H1 (cell line): ENCODE data around the gene FJX1. TPM values are rescaled to one million over a fixed set of nuclear protein-coding genes. Genes with fewer than 3 reads are reported as not detected.

Source experiments
- CTCF ChIA-PET: fragments of 300-600 bp; sonication (Branson Sonifier 250); formaldehyde crosslinking; loops from one replicate; lab custom pipeline; 2021; ENCODE audit not compliant: partially characterized antibody; lab: Charles Lee
- POLR2A ChIA-PET: fragments of 300-600 bp; sonication (Branson Sonifier 250); formaldehyde crosslinking; loops from one replicate; lab custom pipeline; 2021; ENCODE audit warnings: inconsistent platforms; ENCODE audit not compliant: partially characterized antibody; lab: Charles Lee
- DNase-seq, 2 experiments: peaks; one replicate each; pipeline versions ENCODE4 v3.0.0 to v3.0.0-alpha.2; 2010 to 2022; ENCODE audit warnings: low spot score in 2 of 2, low read depth in 1 of 2, mixed read lengths in 1 of 2
- FAIRE-seq: peaks from 2 replicates; lab custom pipeline; 2011; peaks lifted over from hg19 to GRCh38; lab: Jason Lieb, UNC
- H2AFZ ChIP-seq: 2 replicates; pipeline ENCODE4 v1.8.1; 2012; ENCODE audit warnings: low read length, inconsistent platforms
- H2AK5ac ChIP-seq: 2 replicates; pipeline ENCODE4 v1.6.1; 2013; ENCODE audit warnings: low read depth, low read length
- H2BK120ac ChIP-seq: replicated peaks from 2 replicates; pipeline ENCODE3; 2013; ENCODE audit warnings: low read depth, low read length, inconsistent platforms
- H2BK12ac ChIP-seq: 2 replicates; pipeline ENCODE4 v1.6.1; 2013; ENCODE audit warnings: low read depth, low read length
- H2BK15ac ChIP-seq: 2 replicates; pipeline ENCODE4 v1.6.1; 2013; ENCODE audit warnings: low read length
- H2BK20ac ChIP-seq: 2 replicates; pipeline ENCODE4 v1.6.1; 2013; ENCODE audit warnings: low read length
- H2BK5ac ChIP-seq: 2 replicates; pipeline ENCODE4 v1.6.1; 2013; ENCODE audit warnings: low read depth, low read length
- H3K14ac ChIP-seq: 2 replicates; pipeline ENCODE4 v1.6.1; 2013; ENCODE audit warnings: inconsistent platforms; ENCODE audit not compliant: insufficient read length
- H3K18ac ChIP-seq: 2 replicates; pipeline ENCODE4 v1.6.1; 2013; ENCODE audit warnings: low read length; ENCODE audit errors: extremely low read depth
- H3K23ac ChIP-seq: 2 replicates; pipeline ENCODE4 v1.6.1; 2013; ENCODE audit warnings: inconsistent platforms; ENCODE audit not compliant: insufficient read length
- H3K23me2 ChIP-seq: 2 replicates; pipeline ENCODE4 v1.6.1; 2013; ENCODE audit warnings: low read depth, low read length
- H3K27ac ChIP-seq: 2 replicates; pipeline ENCODE4 v1.6.1; 2011; ENCODE audit warnings: low read depth, low read length, inconsistent platforms
- H3K27me3 ChIP-seq, 4 experiments: replicated peaks in 1 of 4; 1 replicate in 1 of 4; 2 replicates in 3 of 4; pipeline versions ENCODE4 v1.6.1 to v1.8.1; 2011 to 2013; ENCODE audit warnings: low read length in 3 of 4, mild to moderate bottlenecking in 3 of 4, inconsistent platforms in 2 of 4, mixed read lengths in 2 of 4, moderate library complexity in 1 of 4; ENCODE audit not compliant: control insufficient read depth in 3 of 4, insufficient read depth in 3 of 4; ENCODE audit errors: extremely low read depth in 1 of 4
- H3K36me3 ChIP-seq, 4 experiments: 2 replicates each; pipeline versions ENCODE4 v1.6.1 to v1.8.1; 2011 to 2013; ENCODE audit warnings: mild to moderate bottlenecking in 4 of 4, low read length in 3 of 4, moderate library complexity in 2 of 4, control low read depth in 1 of 4, inconsistent platforms in 1 of 4; ENCODE audit not compliant: insufficient read depth in 4 of 4, control insufficient read depth in 2 of 4
- H3K4ac ChIP-seq: replicated peaks from 2 replicates; pipeline ENCODE3; 2013; ENCODE audit warnings: low read length, low read depth, mixed read lengths, inconsistent platforms; ENCODE audit not compliant: insufficient read length
- H3K4me1 ChIP-seq, 4 experiments: replicated peaks in 1 of 4; 1 replicate in 1 of 4; 2 replicates in 3 of 4; pipeline versions ENCODE4 v1.6.1 to v1.8.1; 2011 to 2013; ENCODE audit warnings: low read length in 3 of 4, inconsistent platforms in 2 of 4, mixed read lengths in 1 of 4; ENCODE audit not compliant: insufficient read depth in 4 of 4, control insufficient read depth in 3 of 4
- H3K4me2 ChIP-seq, 2 experiments: 2 replicates each; pipeline versions ENCODE4 v1.6.1 to v1.8.1; 2011 to 2013; ENCODE audit warnings: low read depth in 2 of 2, low read length in 2 of 2, control low read depth in 1 of 2, inconsistent platforms in 1 of 2, mild to moderate bottlenecking in 1 of 2; ENCODE audit not compliant: insufficient read depth in 1 of 2
- H3K4me3 ChIP-seq, 4 experiments: fragments of 200-600, 300-600 bp in 1 of 4; sonication (generic), shearing (Covaris generic), sonication (Bioruptor Twin) in 1 of 4; 2 replicates each; pipeline versions ENCODE4 v1.5.1 to v1.8.1; 2011 to 2016; ENCODE audit warnings: low read length in 4 of 4, low read depth in 3 of 4, control low read depth in 2 of 4, inconsistent platforms in 2 of 4, mild to moderate bottlenecking in 2 of 4, mixed read lengths in 1 of 4, moderate library complexity in 1 of 4; ENCODE audit not compliant: insufficient read depth in 2 of 4; ENCODE audit errors: extremely low read depth in 1 of 4
- H3K56ac ChIP-seq: replicated peaks from 2 replicates; pipeline ENCODE3; 2013; ENCODE audit warnings: low read depth, mild to moderate bottlenecking, mixed read lengths, low read length, inconsistent platforms; ENCODE audit not compliant: insufficient read length
- H3K79me1 ChIP-seq: 2 replicates; pipeline ENCODE4 v1.6.1; 2013; ENCODE audit warnings: low read depth, low read length, control low read depth
- H3K79me2 ChIP-seq, 2 experiments: 2 replicates each; pipeline versions ENCODE4 v1.6.1 to v1.8.1; 2012 to 2013; ENCODE audit warnings: low read length in 2 of 2, mild to moderate bottlenecking in 2 of 2, inconsistent platforms in 1 of 2; ENCODE audit not compliant: insufficient read depth in 2 of 2, control insufficient read depth in 1 of 2
- H3K9ac ChIP-seq, 4 experiments: replicated peaks in 1 of 4; 1 replicate in 1 of 4; 2 replicates in 3 of 4; pipeline versions ENCODE4 v1.6.1 to v1.8.1; 2011 to 2013; ENCODE audit warnings: low read depth in 3 of 4, low read length in 3 of 4, control low read depth in 2 of 4, mild to moderate bottlenecking in 2 of 4, moderate library complexity in 2 of 4, inconsistent platforms in 1 of 4; ENCODE audit errors: extremely low read depth in 1 of 4
- H3K9me3 ChIP-seq, 2 experiments: 2 replicates each; pipeline versions ENCODE4 v1.6.1 to v1.8.1; 2012 to 2013; ENCODE audit warnings: mild to moderate bottlenecking in 2 of 2, moderate library complexity in 2 of 2, control low read depth in 1 of 2, inconsistent platforms in 1 of 2, low read depth in 1 of 2, low read length in 1 of 2, mixed read lengths in 1 of 2; ENCODE audit not compliant: insufficient read depth in 2 of 2
- H4K20me1 ChIP-seq, 2 experiments: replicated peaks in 1 of 2; 2 replicates each; pipeline versions ENCODE3 to v1.8.1; 2011 to 2013; ENCODE audit warnings: inconsistent platforms in 2 of 2, low read length in 2 of 2, mild to moderate bottlenecking in 1 of 2; ENCODE audit not compliant: insufficient read depth in 2 of 2, control insufficient read depth in 1 of 2
- H4K5ac ChIP-seq: 2 replicates; pipeline ENCODE4 v1.6.1; 2013; ENCODE audit warnings: low read length, low read depth, mixed read lengths, inconsistent platforms; ENCODE audit not compliant: insufficient read length
- H4K8ac ChIP-seq: 2 replicates; pipeline ENCODE4 v1.8.0; 2013; ENCODE audit warnings: mild to moderate bottlenecking, moderate library complexity, low read length, inconsistent platforms; ENCODE audit not compliant: insufficient read depth; ENCODE audit errors: extremely low read depth
- H4K91ac ChIP-seq: replicated peaks from 2 replicates; pipeline ENCODE3; 2013; ENCODE audit warnings: low read length, mixed read lengths, inconsistent platforms; ENCODE audit not compliant: insufficient read length
- RAD21 ChIP-seq, 2 experiments: IDR thresholded peaks in 1 of 2; conservative IDR thresholded peaks in 1 of 2; 2 replicates each; pipeline ENCODE4 v1.6.1; 2011; ENCODE audit warnings: low read depth in 2 of 2, low read length in 2 of 2, improper control_type of control experiment in 1 of 2, inconsistent platforms in 1 of 2, mild to moderate bottlenecking in 1 of 2, moderate library complexity in 1 of 2
- RBBP5 ChIP-seq: IDR thresholded peaks from 2 replicates; pipeline ENCODE4 v1.7.1; 2012; ENCODE audit warnings: low read depth, mild to moderate bottlenecking, inconsistent platforms, low read length, moderate library complexity, borderline replicate concordance
- WGBS, 2 experiments: shearing (Covaris generic) in 1 of 2; methylation state at CpG; one replicate each; pipeline versions ENCODE4 v1.1.6 to v1.1.7; 2013 to 2015; ENCODE audit warnings: low lambda C conversion rate in 2 of 2, mixed read lengths in 2 of 2, inconsistent platforms in 1 of 2, low coverage in 1 of 2, missing lambda C conversion rate in 1 of 2; ENCODE audit not compliant: insufficient replicate concordance in 2 of 2, insufficient coverage in 1 of 2, insufficient read length in 1 of 2; ENCODE audit errors: extremely low coverage in 1 of 2, missing lambda C conversion rate in 1 of 2; 5-methylcytosine and 5-hydroxymethylcytosine counted together
- polyA plus RNA-seq, 7 experiments: library from polyadenylated mRNA; depleted of rRNA in 3 of 7; stranded (reverse) in 5 of 7; unstranded in 2 of 7; fragments of >200 nt in 5 of 7; fragments of 200-250 nt in 2 of 7; gene quantifications; 1 replicate in 5 of 7; 2 replicates in 1 of 7; 4 replicates in 1 of 7; pipeline versions ENCODE4 v1.2.1 to v1.2.3, GENCODE V29; 2011 to 2013; ENCODE audit warnings: missing spikeins in 2 of 7, mixed read lengths in 2 of 7
- total RNA-seq: library from RNA; stranded (reverse); fragmentation: NEBNext Ultra II Directional; extraction: Animal tissue kit (Norgen Biotek cat#: 25700); gene quantifications from 2 replicates; pipeline ENCODE4 v1.2.1, GENCODE V29; 2021

Gene FJX1
- total and polyA plus RNA-seq, 2 of the 8 experiments (the other 6 are each of a cell fraction or from before 2014, with no cell fraction given): 6.3 to 13.3 TPM

DNA sequence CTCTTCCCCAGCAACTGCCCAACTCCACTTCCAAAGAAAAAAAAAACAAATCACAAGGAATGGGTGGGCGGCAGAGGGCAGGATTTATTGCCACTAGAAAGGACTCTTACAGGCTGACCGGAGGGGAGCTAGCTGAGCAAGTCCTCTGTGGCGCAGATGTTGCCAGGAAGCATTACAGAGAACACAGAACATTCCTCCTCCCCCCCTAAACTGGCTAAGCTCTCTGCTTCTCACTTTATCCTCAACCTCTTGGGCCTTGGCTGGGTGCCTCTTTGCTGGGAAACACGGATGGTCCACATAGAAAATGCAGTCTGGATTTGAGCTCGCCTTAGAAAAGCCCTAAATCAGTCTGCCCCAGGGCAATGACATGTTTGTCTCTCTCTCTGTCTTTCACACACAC is 12.6 kb upstream of the FJX1 start:
- no peak overlapping the region for H3K9ac ChIP-seq
- no peak overlapping the region for H2BK120ac ChIP-seq
- no peak for DNase-seq
- no peak for FAIRE-seq
- 85% methylated on average over 5 of the region's 5 CpGs; no CpG with 5 or more reads in 1 of the 2 experiments for WGBS, 2 experiments
- peaks cover 0 to 14% (median 5%) of the 10 kb centered on the region in 4 experiments; a peak in 5 of 7 replicates for H3K4me1 ChIP-seq
- no peak overlapping the region for H3K4me3 ChIP-seq
- H4K5ac ChIP-seq: no peak overlapping the region
- no peak overlapping the region for H2BK20ac ChIP-seq
- no peak overlapping the region for H3K14ac ChIP-seq
- no peak overlapping the region for H2BK5ac ChIP-seq
- H2AFZ ChIP-seq: no peak overlapping the region
- H3K18ac ChIP-seq: no peak overlapping the region; the same call in 1 of the 2 replicates
- no peak overlapping the region for H3K56ac ChIP-seq
- no peaks in the 10 kb centered on the region for H3K79me2 ChIP-seq
- ChIA-PET CTCF (interaction anchor here (0.7 to 2.7 kb wide), 12 partner anchors 10 to 662 kb away, joined by 3 to 16 read pairs (median 3); no protein-coding TSS in a partner anchor), POLR2A (interaction anchor here (2.2 kb wide), 1 partner anchor 14 kb away, joined by 7 read pairs; the partner anchor contains the start of gene FJX1)
- H3K23me2 ChIP-seq: no peaks in the 10 kb centered on the region
- no peak overlapping the region for H2BK12ac ChIP-seq
- H2AK5ac ChIP-seq: no peak overlapping the region
- H3K9me3 ChIP-seq: no peaks in the 10 kb centered on the region
- H3K23ac ChIP-seq: no peak overlapping the region
- H2BK15ac ChIP-seq: no peak overlapping the region
- H3K27ac ChIP-seq: no peak overlapping the region
- TF ChIP-seq RAD21 (IDR thresholded peaks at IDR 0.05 in 1 of 2, conservative IDR thresholded peaks at IDR 0.05 in 1 of 2; ENCODE audit: low read depth in 2 of 2, low read length in 2 of 2): 0 out of 4 replicates have a peak, but pooled peaks of 1 of the 2 experiments have one; percentile 7
- TF ChIP-seq RBBP5: no peak
- H3K27me3 ChIP-seq: peaks cover 0 to 3% (median 0%) of the 10 kb centered on the region in 4 experiments; a peak in 2 of 7 replicates
- no peak overlapping the region for H3K4me2 ChIP-seq
- no peak overlapping the region for H4K91ac ChIP-seq
- H3K36me3 ChIP-seq: no peaks in the 10 kb centered on the region
- no peaks in the 10 kb centered on the region for H4K20me1 ChIP-seq
- H4K8ac ChIP-seq: no peak overlapping the region
- no peaks in the 10 kb centered on the region for H3K79me1 ChIP-seq
- H3K4ac ChIP-seq: no peak overlapping the region
